ENCODE data around the gene IL12RB2. TPM values are rescaled to one million over a fixed set of nuclear protein-coding genes. Genes with fewer than 3 reads are reported as not detected.

The IL12RB2 gene
- total RNA-seq (2014; rRNA removed; shearing (Covaris generic)), result not detected in 2 replicates

DNA sequence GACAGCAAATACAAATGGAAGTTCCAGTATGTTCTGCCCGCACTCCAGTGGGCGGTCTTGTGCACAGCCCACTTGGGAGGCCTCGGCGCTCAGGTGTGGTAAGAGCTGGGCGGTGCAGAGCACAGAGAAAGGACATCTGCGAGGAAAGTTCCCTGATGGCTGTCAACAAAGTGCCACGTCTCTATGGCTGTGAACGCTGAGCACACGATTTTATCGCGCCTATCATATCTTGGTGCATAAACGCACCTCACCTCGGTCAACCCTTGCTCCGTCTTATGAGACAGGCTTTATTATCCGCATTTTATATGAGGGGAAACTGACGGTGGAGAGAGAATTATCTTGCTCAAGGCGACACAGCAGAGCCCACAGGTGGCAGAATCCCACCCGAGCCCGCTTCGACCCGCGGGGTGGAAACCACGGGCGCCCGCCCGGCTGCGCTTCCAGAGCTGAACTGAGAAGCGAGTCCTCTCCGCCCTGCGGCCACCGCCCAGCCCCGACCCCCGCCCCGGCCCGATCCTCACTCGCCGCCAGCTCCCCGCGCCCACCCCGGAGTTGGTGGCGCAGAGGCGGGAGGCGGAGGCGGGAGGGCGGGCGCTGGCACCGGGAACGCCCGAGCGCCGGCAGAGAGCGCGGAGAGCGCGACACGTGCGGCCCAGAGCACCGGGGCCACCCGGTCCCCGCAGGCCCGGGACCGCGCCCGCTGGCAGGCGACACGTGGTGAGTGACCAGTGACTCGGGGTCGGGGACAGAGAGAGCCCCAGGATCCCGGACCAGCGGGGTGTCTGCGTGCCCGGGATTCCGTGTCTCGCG lies at the start of gene IL12RB2:
Gene IL12RB2, plus strand, starts transcription at position 623 of the 810 bp plus-strand sequence. CDS start 12,496 bp downstream, outside the sequence.
- DNase-seq (ENCODE audit: low spot score), result no peak

DNA sequence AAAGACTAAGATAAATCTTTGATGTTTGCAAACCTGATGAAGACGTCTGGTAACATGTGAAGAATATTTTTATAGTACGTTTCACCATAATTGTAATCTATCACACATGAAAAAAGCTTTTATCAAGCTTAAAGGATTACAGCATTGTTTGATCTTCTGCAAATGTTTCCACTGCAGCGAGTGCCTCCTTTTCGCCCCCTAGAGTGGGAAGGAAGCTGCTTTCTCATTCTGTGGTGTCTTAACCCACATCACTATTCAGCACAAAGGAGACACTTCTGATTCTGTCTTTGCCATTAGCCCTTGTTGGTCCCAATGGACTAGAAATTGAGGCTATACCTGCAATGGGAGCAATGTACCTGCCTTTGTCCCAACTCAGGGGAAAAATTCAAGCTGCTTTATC lies 46.0 kb upstream of the IL12RB2 start:
- no peak for DNase-seq (ENCODE audit: low spot score)

DNA sequence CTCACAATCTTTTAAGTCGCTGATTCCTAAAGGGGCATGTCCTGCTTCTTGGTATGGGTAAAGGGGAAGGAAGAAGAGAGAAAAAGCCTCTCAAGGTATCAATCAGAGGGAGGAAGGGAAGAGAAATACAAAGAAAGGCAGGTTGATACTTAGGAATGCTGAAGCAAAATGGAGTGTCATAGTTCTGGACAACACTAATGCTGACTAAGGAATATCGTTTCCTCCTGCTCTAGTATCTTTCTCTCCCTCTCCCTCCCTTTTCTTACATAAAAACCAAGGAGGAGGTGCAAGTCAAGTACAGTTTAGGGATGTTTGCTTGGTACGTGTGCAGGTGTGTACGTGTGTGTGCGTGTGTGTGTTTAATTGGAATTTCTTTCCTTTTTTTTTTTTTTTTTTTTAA lies 44.9 kb upstream of the IL12RB2 start:
- DNase-seq (ENCODE audit: low spot score), result no peak

DNA sequence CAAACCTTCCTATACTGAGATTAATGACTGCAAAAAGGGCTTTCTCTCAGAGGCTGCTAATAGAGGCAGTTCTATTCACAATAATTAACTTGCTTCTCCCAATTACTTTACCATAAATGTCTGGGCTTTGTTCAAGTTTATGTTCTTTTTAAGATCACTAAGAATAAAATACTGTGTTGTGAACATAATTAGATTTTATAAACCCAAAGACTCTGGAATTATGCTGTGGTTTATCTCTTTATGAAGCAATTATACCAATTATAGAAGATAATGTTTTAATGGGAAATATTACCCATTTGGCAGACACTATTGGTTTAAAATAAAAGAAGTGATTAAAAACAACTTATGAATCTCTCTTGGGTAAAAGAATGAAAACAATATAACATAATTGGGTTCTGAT lies 43.5 kb upstream of the IL12RB2 start:
- no peak for DNase-seq (ENCODE audit: low spot score)

DNA sequence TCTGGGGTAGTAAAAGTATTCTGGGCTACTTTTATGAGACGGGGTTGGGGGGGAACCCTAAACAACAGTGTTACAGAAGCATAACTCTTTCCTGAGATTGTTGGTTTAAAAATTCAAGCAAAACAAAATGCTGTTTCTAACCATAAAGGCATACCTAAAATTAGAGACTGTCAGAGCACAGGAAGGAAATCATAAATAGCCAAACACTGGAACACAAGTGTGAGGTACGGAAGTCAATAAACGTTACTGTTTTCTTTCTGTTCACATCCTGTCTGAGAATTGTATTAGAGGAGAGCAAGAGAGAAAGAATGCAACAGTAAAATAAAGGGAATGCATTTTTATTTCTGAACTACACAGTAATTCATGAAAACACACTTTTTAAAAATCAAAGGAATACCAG lies 42.8 kb upstream of the IL12RB2 start:
- DNase-seq (ENCODE audit: low spot score), result no peak

- DNase-seq (ENCODE audit: low spot score), result no peak
Observed at GRCh38 chr1:67269061-67269460, 38.6 kb upstream of the IL12RB2 start.

GRCh38 chr1:67270541-67270940 lies 37.1 kb upstream of the IL12RB2 start:
- no peak for DNase-seq (ENCODE audit: low spot score)

- DNase-seq (ENCODE audit: low spot score), result no peak
Observed at GRCh38 chr1:67273591-67273990, 34.1 kb upstream of the IL12RB2 start.

DNA sequence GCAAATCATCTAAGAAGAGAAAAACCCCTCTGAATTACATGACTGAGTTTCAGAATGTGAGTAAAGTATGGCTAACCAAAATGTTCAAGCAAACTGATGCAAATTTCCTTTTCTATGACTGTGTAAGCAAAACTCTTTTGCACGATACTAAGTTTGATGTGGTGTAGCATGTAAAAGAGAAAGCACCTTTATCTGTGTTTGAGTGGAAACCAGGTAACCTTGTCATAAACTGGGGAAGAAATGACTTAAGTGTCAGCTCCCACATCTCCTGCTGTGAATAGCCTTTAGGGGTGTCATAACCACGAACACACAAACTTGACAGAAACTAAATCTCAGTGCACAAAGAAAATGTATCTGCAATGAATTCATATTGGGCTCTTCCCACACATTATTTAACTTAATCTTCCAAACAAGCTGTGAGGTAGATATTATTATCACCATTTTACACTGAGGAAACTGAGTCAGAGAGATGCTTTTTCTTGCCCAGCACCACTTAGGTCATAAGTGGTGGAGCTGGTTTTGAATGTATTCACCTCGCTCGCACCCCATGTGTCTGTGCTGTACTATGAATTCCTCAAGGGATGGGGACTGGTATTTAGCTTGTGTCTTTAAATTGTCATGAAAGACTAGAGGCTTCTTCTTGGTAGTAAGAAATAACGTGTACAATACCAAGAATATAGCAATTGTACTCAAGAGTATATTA lies 32.9 kb upstream of the IL12RB2 start:
- DNase-seq (ENCODE audit: low spot score), result no peak

GRCh38 chr1:67280696-67281095 lies 27.0 kb upstream of the IL12RB2 start:
- DNase-seq (ENCODE audit: low spot score), result no peak

- DNase-seq (ENCODE audit: low spot score), result no peak
Observed at GRCh38 chr1:67281244-67281643, 26.4 kb upstream of the IL12RB2 start.

DNA sequence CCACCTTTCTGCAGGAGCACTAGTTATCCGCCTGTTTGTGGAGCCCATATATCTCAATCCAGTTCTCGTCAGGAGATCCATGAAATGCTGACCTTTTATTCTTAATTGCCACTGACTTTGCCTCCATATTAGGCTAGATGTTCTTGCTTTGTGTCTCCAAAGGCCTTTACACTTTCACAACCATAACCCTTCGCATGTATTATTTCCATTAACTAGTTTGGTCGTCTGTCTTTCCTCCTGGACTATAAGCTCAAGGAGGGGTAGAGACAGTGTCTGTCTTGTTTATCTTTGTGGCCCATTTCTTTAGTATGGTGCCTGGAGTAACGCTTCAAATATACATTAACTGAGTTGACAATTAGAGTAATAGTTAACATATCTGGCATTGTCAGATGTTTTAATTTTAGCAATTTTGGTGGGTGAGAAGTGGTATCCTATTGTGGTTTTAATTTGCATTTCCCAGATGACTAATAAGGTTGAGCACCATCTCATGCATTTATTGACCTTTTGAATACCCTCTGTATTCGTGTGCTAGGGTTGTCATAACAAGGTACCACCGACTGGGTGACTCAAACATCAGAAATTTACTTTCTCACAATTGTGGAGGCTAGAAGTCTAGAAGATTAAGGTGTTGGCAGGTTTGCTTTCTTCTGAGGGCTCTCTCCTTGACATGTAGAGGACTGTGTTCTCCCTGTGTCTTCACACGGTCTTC lies 21.7 kb upstream of the IL12RB2 start:
- DNase-seq (ENCODE audit: low spot score), result no peak

DNA sequence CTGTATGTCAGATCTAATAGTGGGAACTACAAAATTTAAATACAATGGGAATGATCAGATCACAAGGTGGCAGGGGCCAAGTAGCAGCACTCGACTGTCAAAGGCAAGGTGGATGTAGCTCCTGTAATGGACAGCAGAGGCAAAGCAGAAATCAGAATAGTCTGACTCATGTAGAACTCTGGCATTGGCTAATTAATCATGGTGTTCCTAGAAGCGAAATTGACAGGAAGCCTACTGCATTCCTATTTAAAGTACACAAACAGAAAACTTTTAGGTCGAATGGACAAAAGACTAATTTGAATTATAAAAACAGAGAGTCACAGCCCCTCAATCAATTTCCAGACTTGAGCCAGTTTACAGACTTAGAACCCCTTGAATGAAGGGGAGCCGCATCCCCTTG lies 17.4 kb upstream of the IL12RB2 start:
- no peak for DNase-seq (ENCODE audit: low spot score)

DNA sequence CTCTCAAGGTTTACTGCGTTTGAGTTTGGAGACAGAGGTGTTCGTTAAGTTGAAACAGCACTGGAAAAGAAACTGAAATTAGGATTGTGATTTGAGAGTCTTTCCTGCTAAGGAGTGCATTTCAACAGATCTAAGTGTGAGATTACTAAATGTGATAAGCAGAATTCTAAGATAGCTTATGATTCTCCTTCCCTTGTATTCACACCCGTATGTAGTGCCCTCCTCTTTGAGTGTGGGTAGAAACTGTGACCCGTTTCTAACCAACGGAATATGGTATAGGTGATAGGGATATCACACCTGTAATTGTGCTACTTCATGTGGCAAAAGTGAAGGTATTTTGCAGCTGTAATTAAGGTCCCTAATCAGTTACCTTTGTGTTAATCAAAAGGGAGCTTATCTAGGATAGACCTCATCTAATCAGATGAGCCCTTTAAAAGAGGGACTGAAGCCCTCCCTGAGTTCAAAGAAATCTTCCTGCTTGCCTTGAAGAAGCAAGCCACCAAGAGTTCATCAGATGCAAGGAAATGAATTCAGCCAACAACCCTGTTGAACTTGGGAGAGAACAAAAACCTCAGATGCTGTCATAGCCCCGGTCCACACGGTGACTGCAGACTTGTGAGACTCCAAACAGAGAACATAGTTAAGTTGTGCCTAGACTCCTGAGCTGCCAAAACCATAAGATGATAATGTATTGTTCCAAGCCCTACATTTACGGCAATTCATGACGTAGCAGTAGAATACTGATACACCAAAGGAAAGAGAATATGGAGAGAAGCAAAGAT lies 12.6 kb upstream of the IL12RB2 start:
- DNase-seq (ENCODE audit: low spot score), result no peak

GRCh38 chr1:67298762-67299161 lies 8.9 kb upstream of the IL12RB2 start:
- DNase-seq (ENCODE audit: low spot score), result no peak

DNA sequence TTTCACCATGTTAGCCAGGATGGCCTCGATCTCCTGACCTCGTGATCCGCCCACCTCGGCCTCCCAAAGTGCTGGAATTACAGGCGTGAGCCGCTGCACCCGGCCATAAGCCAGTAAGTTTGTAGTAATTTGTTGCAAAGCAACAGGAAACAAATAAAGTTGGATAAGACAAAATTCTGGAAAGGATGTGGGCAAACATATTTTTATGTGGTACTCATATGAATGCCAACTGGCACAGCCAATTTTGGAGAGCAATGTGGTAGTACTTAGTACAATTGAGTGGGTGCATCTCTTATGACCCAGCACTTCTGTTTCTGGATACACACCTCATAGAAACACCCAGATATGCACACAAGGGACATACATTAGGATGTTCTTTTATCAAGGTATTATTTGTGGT lies 8.4 kb upstream of the IL12RB2 start:
- DNase-seq (ENCODE audit: low spot score), result no peak

- DNase-seq (ENCODE audit: low spot score), result peak; percentile 38
Observed at GRCh38 chr1:67300561-67300960, 7.1 kb upstream of the IL12RB2 start.

DNA sequence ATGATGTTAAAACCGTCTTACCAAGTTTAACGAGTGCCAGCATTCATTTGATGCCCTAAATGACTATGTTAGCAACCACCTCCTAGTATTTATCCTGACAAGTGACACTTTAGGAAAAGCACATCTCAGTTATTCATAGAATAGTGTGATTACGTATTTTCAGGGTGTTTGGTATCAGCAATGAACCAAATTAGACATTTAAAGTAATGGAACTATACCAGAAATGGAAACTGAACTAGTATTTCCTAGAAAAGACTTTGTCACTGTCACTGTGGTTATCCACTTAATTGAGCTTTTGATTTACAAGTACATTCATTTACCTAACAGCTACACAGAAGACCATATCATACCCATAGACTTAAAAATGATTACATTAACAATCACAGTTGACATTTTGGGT lies 3.6 kb upstream of the IL12RB2 start:
- DNase-seq (ENCODE audit: low spot score), result no peak

- no peak for DNase-seq (ENCODE audit: low spot score)
Observed at GRCh38 chr1:67306547-67306946, 1.1 kb upstream of the IL12RB2 start.

GRCh38 chr1:67308136-67308535 lies 463 bp downstream of the IL12RB2 start:
- no peak for DNase-seq (ENCODE audit: low spot score)

DNA sequence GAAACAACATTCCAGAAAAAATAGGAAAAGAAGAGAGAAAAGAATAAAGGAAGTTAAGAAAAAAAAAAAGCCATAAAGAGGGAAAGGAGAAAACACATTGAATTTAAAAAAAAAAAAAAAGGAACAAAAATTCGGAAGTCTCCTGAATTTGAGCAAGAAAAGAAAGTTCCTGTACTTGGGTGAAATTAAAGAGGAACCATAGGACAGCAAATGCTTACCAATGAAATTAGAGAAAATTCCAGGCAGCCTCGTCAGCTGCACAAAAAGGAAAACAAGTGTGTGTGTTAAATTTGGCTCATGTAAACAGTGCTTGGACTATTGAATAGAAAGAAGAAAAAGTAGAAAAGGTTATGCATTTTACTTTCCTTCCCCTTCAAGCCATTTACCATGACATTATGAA lies 4.9 kb downstream of the IL12RB2 start:
- DNase-seq (ENCODE audit: low spot score), result no peak

Data from H4 (cell line).